Sigmoid colon (tissue), 7 donors: Measurements from ENCODE around the gene IL6R. TPM values are rescaled to one million over a fixed set of nuclear protein-coding genes. Genes with fewer than 3 reads are reported as not detected.

Experiments used
- DNase-seq: peaks from one replicate; pipeline ENCODE4 v3.0.0-alpha.2; 2019
- H3K27ac ChIP-seq, 4 donors: fragments of 200-600 bp; sonication (generic); one replicate each; pipeline ENCODE4 v1.5.1; 2016 to 2019; ENCODE audit warnings: mild to moderate bottlenecking in 1 of 4
- H3K27me3 ChIP-seq, 3 donors: fragments of 200-600 bp; sonication (generic); one replicate each; pipeline ENCODE4 v1.5.1; 2019; ENCODE audit warnings: mild to moderate bottlenecking in 1 of 3
- H3K36me3 ChIP-seq, 4 donors: fragments of 200-600 bp; sonication (generic); one replicate each; pipeline ENCODE4 v1.5.1; 2016 to 2019
- H3K4me1 ChIP-seq, 4 donors: fragments of 200-600 bp; sonication (generic); one replicate each; pipeline ENCODE4 v1.5.1; 2017 to 2019
- H3K4me3 ChIP-seq, 4 donors: fragments of 200-600 bp; sonication (generic); one replicate each; pipeline ENCODE4 v1.5.1; 2017 to 2019; ENCODE audit warnings: mild to moderate bottlenecking in 2 of 4, moderate library complexity in 1 of 4
- H3K9me3 ChIP-seq, 4 donors: fragments of 200-600 bp in 3 of 4; sonication (generic) in 3 of 4; one replicate each; pipeline versions ENCODE4 v1.5.1 to v1.6.1; 2013 to 2019
- EP300 ChIP-seq, 4 donors: sonication (generic); formaldehyde crosslinking; IDR thresholded peaks; one replicate each; pipeline ENCODE4 v1.6.1; 2017; ENCODE audit warnings: antibody characterized with exemption in 4 of 4
- POLR2A ChIP-seq, 2 donors: fragments of 450-650 bp; IDR thresholded peaks; one replicate each; pipeline ENCODE4 v1.6.1; 2016; ENCODE audit warnings: antibody characterized with exemption in 2 of 2, mild to moderate bottlenecking in 2 of 2, moderate library complexity in 2 of 2
- POLR2AphosphoS5 ChIP-seq, 4 donors: sonication (generic); formaldehyde crosslinking; IDR thresholded peaks; one replicate each; pipeline ENCODE4 v1.6.1; 2017; ENCODE audit warnings: antibody characterized with exemption in 4 of 4
- WGBS, 2 donors: extraction: QIAGEN DNeasy Blood & Tissue Kit; methylation state at CpG; one replicate each; pipeline ENCODE4 v1.1.7; 2013; 5-methylcytosine and 5-hydroxymethylcytosine counted together
- intact Hi-C: fragments of 100-400 bp; cut with DNase I; formaldehyde crosslinking; loops from one replicate; pipeline ENCODE4 v1.15.1; 2023
- polyA plus RNA-seq, 3 donors: library from polyadenylated mRNA; stranded (reverse); fragments of 200-250 nt; gene quantifications; one replicate each; pipeline ENCODE4 v1.2.3, GENCODE V29; 2013
- total RNA-seq, 4 donors: library from RNA; depleted of rRNA; stranded (reverse); fragments of >200 nt; gene quantifications; one replicate each; pipeline ENCODE4 v1.1.0, GENCODE V29; 2016
- TF ChIP-seq, protein P1 (sequence below), 4 experiments: fragments of 450-650 bp in 3 of 4; fragments of 200-600 bp in 1 of 4; IDR thresholded peaks; one replicate each; pipeline ENCODE4 v1.5.1; 2016 to 2019; ENCODE audit warnings: antibody characterized with exemption in 4 of 4, mild to moderate bottlenecking in 3 of 4, moderate library complexity in 2 of 4
- donor health status: healthy with polysubstance abuse.
- donor health status: Bipolar disorder and iron deficiency.
- donor health status: healthy.

Gene IL6R
- total and polyA plus RNA-seq, 7 donors = 3.0 to 40.2 (median 22.9) TPM

DNA sequence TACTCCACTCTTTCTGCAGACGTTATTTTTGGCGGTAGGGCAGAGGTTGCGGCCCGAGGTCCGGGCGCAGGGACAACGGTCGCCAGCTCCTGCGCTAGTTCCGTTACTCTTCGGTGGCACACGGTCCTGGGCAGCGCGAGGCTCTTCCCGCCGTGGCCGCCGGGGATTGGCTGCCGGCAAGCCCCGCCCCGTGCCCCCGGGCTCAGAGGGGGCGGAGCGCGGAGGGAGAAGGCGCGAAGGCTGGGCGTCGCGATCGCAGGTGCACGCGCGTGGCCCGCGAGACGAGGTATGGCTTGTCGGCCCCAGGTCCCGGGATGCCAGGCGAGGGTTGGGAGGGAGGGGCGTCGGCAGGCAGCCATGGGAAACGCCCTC lies 97.6 kb downstream of the IL6R start:
- Histone ChIP-seq H3K4me3 (peak overlapping the region; percentile 22 to 52 (median 46)), H3K4me1 (peaks cover 0 to 21% (median 16%) of the 10 kb centered on the region in 4 donors), H3K27ac (peak overlapping the region in 2 of 4 donors; percentile 46 to 72), H3K36me3 (no peaks in the 10 kb centered on the region), H3K27me3 (peaks cover 32 to 75% (median 42%) of the 10 kb centered on the region in 3 donors), H3K9me3 (peaks cover 0 to 4% (median 0%) of the 10 kb centered on the region in 4 donors)
- intact Hi-C loops = no loop called here
- DNase-seq = no peak
- 23 to 53% methylated on average over 43 of the region's 43 CpGs for WGBS, 2 donors
- TF ChIP-seq, protein P1, sequence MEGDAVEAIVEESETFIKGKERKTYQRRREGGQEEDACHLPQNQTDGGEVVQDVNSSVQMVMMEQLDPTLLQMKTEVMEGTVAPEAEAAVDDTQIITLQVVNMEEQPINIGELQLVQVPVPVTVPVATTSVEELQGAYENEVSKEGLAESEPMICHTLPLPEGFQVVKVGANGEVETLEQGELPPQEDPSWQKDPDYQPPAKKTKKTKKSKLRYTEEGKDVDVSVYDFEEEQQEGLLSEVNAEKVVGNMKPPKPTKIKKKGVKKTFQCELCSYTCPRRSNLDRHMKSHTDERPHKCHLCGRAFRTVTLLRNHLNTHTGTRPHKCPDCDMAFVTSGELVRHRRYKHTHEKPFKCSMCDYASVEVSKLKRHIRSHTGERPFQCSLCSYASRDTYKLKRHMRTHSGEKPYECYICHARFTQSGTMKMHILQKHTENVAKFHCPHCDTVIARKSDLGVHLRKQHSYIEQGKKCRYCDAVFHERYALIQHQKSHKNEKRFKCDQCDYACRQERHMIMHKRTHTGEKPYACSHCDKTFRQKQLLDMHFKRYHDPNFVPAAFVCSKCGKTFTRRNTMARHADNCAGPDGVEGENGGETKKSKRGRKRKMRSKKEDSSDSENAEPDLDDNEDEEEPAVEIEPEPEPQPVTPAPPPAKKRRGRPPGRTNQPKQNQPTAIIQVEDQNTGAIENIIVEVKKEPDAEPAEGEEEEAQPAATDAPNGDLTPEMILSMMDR (IDR thresholded peaks at IDR 0.05) = no peak
- TF ChIP-seq POLR2AphosphoS5 (IDR thresholded peaks at IDR 0.05) (no peak), EP300 (IDR thresholded peaks at IDR 0.05) (no peak), POLR2A (IDR thresholded peaks at IDR 0.05) (no peak)

DNA sequence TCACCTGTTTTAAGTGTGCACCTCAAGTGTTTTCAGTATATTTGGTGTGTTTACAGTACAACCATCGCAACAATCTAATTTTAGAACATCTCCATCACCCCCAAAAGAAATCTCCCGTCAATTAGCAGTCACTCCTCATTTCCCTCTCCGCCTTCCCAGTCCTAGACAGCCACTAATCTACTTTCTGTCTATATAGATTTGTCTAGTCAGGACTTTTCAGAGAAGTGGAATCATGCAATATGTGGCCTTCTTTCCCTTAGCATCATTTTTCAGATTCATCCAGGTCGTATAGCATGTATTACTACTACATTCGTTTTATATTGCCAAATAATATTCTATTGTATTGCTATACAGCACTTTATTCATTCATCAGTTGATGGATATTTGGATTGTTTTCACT lies 98.8 kb downstream of the IL6R start:
- Histone ChIP-seq H3K27ac (no peak overlapping the region), H3K4me1 (peaks cover 0 to 21% (median 16%) of the 10 kb centered on the region in 4 donors), H3K36me3 (no peaks in the 10 kb centered on the region), H3K27me3 (peaks cover 32 to 70% (median 42%) of the 10 kb centered on the region in 3 donors), H3K4me3 (no peak overlapping the region), H3K9me3 (peaks cover 0 to 4% (median 0%) of the 10 kb centered on the region in 4 donors)
- TF ChIP-seq POLR2A (IDR thresholded peaks at IDR 0.05) (no peak), EP300 (IDR thresholded peaks at IDR 0.05) (no peak), POLR2AphosphoS5 (IDR thresholded peaks at IDR 0.05) (no peak)
- TF ChIP-seq, protein P1 (IDR thresholded peaks at IDR 0.05) = no peak
- intact Hi-C loops = no loop called here
- DNase-seq = no peak
- 66 to 86% methylated on average over 5 of the region's 5 CpGs for WGBS, 2 donors

DNA sequence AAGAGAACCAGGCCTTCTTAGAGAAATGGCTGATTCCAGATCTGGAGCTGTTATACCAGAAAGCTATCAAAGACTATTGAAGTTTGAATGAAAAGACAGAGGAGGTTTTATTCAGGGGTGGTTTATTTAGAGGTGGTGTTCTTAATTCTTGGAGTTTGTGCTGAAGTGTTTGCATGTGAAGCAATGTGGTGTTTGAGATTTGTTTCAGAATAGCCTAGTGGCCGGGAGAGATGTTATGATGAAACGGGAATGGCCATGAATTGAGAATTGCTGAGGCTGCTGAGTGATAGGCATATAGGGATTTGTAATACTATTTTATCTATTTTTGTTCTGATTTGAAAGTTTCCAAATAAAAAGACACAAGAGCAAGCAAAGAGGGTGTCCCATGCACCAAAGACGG lies 107.6 kb downstream of the IL6R start:
- H3K4me1 ChIP-seq = no peaks in the 10 kb centered on the region
- TF ChIP-seq, protein P1 (IDR thresholded peaks at IDR 0.05) = no peak
- TF ChIP-seq POLR2A (IDR thresholded peaks at IDR 0.05) (no peak), EP300 (IDR thresholded peaks at IDR 0.05) (no peak), POLR2AphosphoS5 (IDR thresholded peaks at IDR 0.05) (no peak)
- no peaks in the 10 kb centered on the region for H3K9me3 ChIP-seq
- H3K27me3 ChIP-seq = peaks cover 0 to 21% (median 0%) of the 10 kb centered on the region in 3 donors
- H3K4me3 ChIP-seq = no peak overlapping the region
- DNase-seq = no peak
- H3K36me3 ChIP-seq = no peaks in the 10 kb centered on the region
- intact Hi-C loops = no loop called here
- 83 to 90% methylated on average over 3 of the region's 3 CpGs for WGBS, 2 donors
- H3K27ac ChIP-seq = no peak overlapping the region

DNA sequence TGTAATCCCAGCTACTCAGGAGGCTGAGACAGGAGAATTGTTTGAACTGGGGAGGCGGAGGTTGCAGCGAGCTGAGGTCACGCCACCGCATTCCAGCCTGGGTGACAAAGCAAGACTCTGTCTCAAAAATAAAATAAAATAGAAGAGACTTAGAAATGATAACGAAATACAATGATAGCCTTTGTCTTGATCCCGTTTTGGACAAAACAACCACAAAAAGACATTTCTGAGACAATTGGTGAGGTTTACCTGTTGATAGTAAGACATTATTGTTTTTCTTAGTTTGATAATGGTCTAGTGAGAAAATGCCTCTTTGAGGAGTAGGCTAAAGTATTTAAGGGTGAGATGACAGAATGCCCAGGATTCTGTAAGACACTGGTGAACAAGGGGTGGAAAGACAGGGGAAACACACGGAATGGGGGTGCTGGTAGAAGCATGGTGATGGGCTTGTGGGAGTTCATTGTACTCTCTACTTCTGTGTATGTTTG lies 109.0 kb downstream of the IL6R start:
- H3K9me3 ChIP-seq = no peaks in the 10 kb centered on the region
- WGBS, 2 donors = 81 to 89% methylated on average over 7 of the region's 7 CpGs
- no peak overlapping the region for H3K27ac ChIP-seq
- intact Hi-C loops = no loop called here
- no peak overlapping the region for H3K4me3 ChIP-seq
- peaks cover 0 to 15% (median 0%) of the 10 kb centered on the region in 3 donors for H3K27me3 ChIP-seq
- TF ChIP-seq POLR2AphosphoS5 (IDR thresholded peaks at IDR 0.05) = no peak
- TF ChIP-seq POLR2A (IDR thresholded peaks at IDR 0.05) = no peak
- TF ChIP-seq EP300 (IDR thresholded peaks at IDR 0.05) = no peak
- TF ChIP-seq, protein P1 (IDR thresholded peaks at IDR 0.05) = no peak
- no peaks in the 10 kb centered on the region for H3K36me3 ChIP-seq
- no peaks in the 10 kb centered on the region for H3K4me1 ChIP-seq
- no peak for DNase-seq

DNA sequence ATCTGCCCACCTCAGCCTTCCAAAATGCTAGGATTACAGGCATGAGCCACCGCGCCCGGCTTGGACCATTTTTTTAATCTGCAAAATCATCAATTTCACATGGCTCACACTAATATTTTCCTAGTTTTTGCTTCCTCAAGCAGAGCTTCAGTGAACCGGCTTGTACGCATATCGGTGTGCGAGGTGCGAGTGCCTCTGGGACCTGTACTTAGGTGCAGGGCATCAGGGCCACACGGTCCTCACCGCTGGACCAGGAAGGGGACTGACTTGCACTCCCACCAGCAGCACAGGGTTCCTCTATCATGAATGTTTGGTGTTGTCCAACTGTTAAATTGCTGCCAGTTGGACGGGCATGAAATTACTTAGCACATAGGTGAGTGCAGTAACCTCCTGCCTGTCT lies 112.5 kb downstream of the IL6R start:
- H3K36me3 ChIP-seq = no peaks in the 10 kb centered on the region
- no peak for DNase-seq

More for the DNA sequence above, 112.5 kb downstream of the IL6R start:
- TF ChIP-seq, protein P1 (IDR thresholded peaks at IDR 0.05) = no peak
- TF ChIP-seq POLR2AphosphoS5 (IDR thresholded peaks at IDR 0.05) (no peak), EP300 (IDR thresholded peaks at IDR 0.05) (no peak), POLR2A (IDR thresholded peaks at IDR 0.05) (no peak)
- H3K4me1 ChIP-seq = no peaks in the 10 kb centered on the region
- H3K27me3 ChIP-seq = peaks cover 0 to 7% (median 0%) of the 10 kb centered on the region in 3 donors
- H3K27ac ChIP-seq = no peak overlapping the region
- intact Hi-C loops = no loop called here
- no peak overlapping the region for H3K4me3 ChIP-seq
- WGBS, 2 donors = 91 to 93% methylated on average over 11 of the region's 11 CpGs
- no peaks in the 10 kb centered on the region for H3K9me3 ChIP-seq
